GM20000 (cell line): ENCODE data around the gene PATL2.

Source experiments
- DNase-seq: peaks from one replicate; pipeline ENCODE4 v3.0.0; 2012; ENCODE audit warnings: low spot score
- CTCF ChIP-seq: IDR thresholded peaks from 2 replicates; pipeline ENCODE4 v1.5.1; 2012; ENCODE audit warnings: mild to moderate bottlenecking, control low read depth; ENCODE audit errors: extremely low read depth, missing control alignments

PATL2 gene

GRCh38 chr15:44668921-44669320 lies 42.2 kb downstream of the PATL2 start:
- no peak for DNase-seq
- TF ChIP-seq CTCF: no peak

GRCh38 chr15:44667039-44667360 lies 44.1 kb downstream of the PATL2 start:
- no peak for TF ChIP-seq CTCF
- no peak for DNase-seq

GRCh38 chr15:44666210-44667038 lies 44.7 kb downstream of the PATL2 start:
- TF ChIP-seq CTCF: no peak
- peak; percentile 14 for DNase-seq

GRCh38 chr15:44663410-44664308 lies 47.5 kb downstream of the PATL2 start, which contains the start of gene SPG11:
Gene SPG11 (minus strand): TSS chr15:44663662. CDS start chr15:44663647, 15 bp downstream.
- TF ChIP-seq CTCF: peak; percentile 78
- DNase-seq: peak; percentile 89

- DNase-seq: peak; percentile 59
- TF ChIP-seq CTCF: no peak
Measured at GRCh38 chr15:44662478-44663409, 48.4 kb downstream of the PATL2 start.

- TF ChIP-seq CTCF: no peak
- no peak for DNase-seq
Measured at GRCh38 chr15:44661576-44661975, 49.5 kb downstream of the PATL2 start.
